Right hindlimb (tissue), 1 donor: Measurements from ENCODE around the gene CIZ1.
A peak's percentile ranks its signal among the peaks of the same experiment; 100 is the strongest.

Experiments used
- DNase-seq: peaks from one replicate; pipeline ENCODE4 v3.0.0-alpha.2; 2018

CIZ1 gene

DNA sequence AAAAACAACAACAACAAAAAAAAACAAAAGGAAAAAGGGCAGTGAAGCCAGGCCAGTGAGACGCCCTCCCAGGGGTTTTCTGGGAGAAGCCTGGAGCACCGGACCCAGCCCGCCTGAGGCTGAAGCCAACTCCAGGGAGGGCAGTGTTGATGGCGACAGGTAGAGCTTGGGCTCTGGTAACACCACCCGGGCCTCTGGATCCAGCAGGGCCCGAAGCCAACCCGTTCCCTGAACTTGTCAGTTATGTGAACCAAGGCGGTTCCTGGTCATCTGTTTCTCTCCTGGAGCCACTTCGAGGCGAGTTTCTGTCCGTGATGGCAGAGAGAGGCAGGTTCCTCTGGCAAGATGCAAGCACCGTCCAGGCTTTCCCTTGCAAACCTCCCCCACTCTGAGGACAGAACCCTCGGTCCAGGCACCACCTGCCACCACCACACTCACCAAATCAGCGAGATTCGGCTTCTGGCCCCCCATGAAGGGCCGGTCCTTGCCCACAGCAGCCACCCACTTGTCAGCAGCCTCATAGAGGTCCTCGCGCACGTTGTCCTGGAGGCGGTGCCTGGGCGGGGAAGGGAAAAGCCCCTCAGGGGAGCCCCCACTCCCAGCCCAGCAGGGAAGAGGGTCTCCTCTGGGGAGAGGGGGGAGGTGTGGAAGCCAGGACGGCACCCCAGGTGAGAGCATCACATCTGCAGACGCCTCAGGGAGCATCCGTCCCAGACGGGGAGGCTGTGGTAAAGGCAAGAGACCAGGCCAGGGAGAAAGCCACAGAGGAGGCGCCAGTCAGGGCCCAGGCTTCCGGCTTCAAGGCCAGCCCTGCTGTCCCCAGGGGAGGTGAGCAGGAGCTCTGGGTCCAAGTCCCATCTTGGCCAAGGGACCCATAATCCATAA, 69.2 kb downstream of the CIZ1 start:
- DNase-seq = peak; percentile 17

DNA sequence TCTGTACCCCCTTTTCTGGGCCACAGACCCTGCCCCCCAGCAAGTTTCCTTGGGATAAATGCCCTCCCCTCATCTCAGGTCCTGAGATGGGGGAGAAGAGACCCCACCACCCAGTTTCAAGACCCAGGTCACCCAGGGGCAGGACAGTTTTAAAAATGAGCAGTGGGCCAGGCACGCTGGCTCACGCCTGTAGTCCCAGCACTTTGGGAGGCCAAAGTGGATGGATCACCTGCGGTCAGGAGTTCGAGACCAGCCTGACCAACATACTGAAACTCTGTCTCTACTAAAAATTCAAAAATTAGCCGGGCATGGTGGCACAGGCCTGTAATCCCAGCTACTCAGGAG, 69.9 kb downstream of the CIZ1 start:
- no peak for DNase-seq

DNA sequence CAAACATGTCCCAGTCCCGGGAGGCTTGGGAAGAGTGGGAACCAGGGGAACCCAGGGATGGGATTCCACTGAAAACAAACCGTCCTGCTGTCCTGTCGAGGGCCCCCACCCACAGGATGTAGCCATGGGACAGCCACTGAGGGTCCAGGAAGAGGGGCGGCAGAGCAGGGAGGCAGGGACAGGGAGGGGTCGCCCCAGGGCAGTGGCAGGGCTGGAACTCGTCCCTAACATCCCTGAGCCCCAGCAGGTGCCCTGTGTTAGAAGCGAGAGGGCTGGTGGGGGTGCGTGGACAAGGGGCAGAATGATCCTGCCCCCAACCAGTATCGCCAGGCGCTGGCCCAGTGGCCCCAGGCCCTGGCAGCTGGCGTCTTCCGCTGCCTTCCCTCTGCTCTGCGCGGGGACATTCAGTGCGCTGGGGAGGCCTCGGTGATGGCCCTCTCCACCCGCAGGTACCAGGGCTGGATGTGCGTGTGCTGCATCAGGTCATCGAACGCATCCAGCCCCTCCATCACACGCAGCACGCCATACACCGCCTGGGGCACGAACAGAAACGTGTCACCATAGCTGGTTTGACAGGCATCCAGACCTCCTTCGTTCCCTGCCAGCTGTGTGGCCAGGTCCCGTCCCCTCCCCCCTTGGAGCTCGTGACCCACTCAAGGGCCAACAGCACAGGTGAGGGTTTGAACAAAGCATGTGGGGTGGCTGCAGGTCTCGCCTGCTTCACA, 70.5 kb downstream of the CIZ1 start:
- peak; percentile 14 for DNase-seq

DNA sequence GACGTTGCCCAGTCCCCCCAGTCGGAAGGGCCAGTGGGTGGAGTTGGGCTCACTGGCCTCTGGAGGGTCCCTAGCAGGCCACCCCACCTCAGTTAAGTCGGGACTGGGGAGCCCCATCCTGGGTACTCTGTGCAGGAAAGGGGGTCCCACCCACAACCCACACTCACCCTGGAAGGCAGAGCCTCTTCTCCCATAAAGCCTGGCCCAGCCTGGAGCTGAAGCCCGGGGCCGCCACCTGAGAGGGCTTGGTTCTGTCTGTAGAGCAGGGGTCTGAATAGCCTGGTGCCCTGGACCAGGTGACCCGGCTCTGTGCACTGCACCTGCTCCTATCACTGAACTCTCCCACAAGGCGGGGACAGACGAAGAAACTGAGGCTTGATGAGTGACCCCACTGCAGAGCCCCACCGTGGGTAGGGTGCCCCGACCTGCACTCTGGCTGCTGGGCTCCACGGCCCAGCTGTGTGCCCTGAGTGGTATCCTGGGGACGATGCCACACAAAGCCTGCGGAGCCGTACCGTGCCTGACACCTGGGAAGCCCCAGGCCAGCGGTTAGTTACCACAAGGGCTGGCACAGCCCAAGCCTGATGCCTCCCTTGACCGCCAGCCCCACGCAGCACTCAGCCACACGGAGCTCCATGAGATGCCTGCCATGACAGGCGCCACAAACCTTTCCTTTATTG, 71.2 kb downstream of the CIZ1 start:
- DNase-seq = peak; percentile 16

DNA sequence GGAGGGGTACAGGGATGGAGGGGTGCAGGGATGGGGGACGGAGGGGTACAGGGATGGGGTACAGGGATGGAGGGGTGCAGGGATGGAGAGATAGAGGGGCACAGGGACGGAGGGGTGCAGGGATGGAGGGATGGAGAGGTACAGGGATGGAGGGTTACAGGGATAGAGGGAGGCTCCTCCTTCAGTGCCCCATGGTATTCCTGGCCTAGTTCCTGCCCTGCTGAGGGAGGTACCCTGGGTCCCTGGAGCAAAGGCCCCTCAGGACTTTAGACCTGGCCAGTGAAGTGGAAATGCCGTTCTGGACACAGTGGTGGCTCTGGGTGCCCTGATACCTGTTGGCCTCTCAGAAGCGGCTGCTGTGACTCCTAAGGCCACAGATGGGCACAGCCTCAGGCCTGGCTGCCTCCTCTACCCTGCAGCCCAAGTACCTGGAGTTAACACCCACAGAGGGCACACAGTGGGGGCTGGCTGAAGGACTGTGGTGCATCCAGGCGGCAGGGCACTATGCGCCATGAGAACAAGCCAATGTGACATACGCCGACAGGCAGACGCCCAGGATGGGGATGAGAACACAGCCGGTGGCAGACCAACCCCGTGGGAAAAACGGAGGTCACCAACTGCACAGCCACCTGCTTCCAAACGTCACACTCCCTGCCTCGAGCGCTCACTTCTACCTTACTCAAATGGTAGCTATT, 72.3 kb downstream of the CIZ1 start:
- peak; percentile 42 for DNase-seq

DNA sequence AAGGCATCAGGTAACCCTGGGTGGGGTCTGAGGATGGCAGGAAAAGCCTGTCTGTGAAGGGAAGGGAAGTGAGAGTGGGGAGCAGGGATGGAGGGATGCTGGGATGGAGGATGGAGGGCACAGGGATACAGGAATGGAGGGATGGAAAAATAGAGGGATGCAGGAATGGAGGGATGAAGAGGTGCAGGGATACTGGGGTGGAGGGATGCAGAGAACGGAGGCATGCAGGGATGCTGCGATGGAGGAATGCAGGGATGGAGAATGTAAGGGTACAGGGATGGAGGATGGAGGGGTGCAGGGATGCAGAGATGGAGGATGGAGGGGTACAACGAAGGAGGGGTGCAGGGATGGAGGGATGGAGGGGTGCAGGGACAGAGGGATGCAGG, 72.9 kb downstream of the CIZ1 start:
- DNase-seq = no peak

DNA sequence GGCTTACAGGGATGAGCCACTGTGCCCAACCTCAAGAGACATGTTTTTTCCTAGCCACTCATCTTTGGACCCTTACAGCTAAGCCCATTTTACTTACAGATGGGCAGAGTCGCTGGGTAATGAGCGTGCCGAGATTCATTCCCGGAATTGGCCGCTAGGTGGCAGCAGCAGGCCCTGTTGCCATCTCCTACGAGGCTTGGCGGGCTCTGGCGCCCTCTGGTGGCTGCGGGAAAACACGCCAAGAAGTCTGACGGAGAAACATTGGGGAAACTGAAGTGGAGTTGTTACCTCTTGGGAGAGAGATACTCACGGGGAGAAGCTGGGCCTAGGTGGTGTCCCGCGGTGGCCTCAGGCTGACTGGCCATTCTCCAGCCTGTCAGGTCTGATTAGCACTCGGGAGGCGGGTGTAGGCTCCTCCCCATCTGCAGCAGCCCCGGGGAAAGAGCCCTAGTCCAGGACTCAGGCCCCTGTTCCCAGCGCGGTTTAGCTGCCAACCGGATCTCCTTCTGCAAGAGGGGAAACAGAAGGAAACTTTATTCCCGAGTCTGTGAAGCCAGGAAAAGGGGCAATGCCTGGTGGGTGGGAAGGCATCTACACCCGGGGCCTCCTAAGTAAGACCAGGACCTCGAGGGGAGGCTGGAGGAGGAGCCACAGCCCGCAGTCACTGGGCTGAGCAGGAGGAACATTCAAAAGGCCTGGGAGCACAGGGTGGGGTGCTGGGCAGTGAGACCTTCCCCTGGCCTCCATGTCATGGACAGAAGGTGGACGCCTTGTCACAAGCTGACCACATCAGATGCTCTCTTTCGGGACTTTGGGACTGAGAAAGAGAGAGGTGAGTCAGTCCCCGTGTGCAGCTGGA, 73.5 kb downstream of the CIZ1 start:
- peak; percentile 94 for DNase-seq

DNA sequence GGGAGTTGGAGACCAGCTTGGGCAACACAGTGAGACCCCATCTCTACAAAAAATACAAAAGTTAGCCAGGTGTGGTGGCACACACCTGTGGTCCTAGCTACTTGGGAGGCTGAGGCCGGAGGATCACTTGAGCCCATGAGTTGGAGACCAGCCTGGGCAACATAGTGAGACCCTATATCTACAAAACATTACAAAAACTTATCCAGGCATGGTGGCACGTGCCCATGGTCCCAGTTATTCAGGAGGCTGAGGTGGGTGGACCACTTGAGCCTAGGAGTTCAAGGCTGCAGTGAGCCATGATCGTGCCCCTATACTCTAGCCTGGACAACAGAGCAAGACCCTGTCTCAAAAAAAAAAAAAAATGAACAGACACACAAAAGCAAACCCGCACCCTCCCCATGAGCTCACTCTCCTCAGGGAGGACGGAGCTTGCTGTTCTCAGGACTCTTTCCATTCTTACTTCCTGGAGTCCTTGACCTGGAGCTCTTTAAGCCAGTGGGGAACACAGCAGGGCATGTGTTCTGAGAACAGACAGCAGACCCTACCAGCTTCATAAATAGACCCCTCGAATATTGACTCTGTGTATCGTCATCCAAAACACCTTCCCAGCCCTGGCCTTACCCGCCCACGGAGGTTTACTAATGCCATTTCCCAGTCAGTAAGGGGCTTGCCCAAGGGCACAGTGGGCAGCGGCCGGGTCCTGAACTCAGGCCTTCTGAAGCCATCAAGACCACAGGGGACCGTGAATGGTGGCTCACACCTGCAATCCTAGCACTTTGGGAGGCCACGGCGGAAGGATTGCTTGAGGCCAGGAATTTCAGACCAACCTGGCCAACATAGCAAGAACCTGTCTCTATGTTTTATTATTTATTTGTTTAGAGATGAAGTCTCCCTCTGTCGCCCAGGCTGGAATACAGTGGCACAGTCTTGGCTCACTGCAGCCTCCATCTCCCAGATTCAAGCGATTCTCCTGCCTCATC, 75.0 kb downstream of the CIZ1 start:
- peak; percentile 12 for DNase-seq
